T-helper 2 cell treated with Interferon-gamma antibody and Interleukin-4, amounts not matched to agents 5 μg/mL and 100 μg/mL, for 36 hours (primary cell): ENCODE data around the gene EPB41L3.
"Not testable (repeated sequence)": the region's sequence is repeated elsewhere in the genome, so short reads cannot be mapped to it uniquely, and the experiment has no call there.

Experiments
- DNase-seq: peaks from one replicate; pipeline ENCODE4 v3.0.0; 2021; ENCODE audit warnings: low spot score
- H3K27ac Mint-ChIP-seq: one replicate; pipeline ENCODE4 v1.8.0; 2021; ENCODE audit warnings: mild to moderate bottlenecking, mixed read lengths
- H3K27me3 Mint-ChIP-seq: one replicate; pipeline ENCODE4 v1.8.0; 2021; ENCODE audit warnings: low read depth, mixed read lengths
- H3K36me3 Mint-ChIP-seq: one replicate; pipeline ENCODE4 v1.8.0; 2021; ENCODE audit warnings: low read depth, mixed read lengths
- H3K4me1 Mint-ChIP-seq: one replicate; pipeline ENCODE4 v1.8.0; 2021; ENCODE audit warnings: low read depth, mixed read lengths
- H3K4me3 Mint-ChIP-seq: one replicate; pipeline ENCODE4 v1.8.0; 2022; ENCODE audit warnings: mild to moderate bottlenecking, moderate library complexity, mixed read lengths
- H3K9me3 Mint-ChIP-seq: one replicate; pipeline ENCODE4 v1.8.0; 2021; ENCODE audit warnings: mixed read lengths

EPB41L3 gene

DNA sequence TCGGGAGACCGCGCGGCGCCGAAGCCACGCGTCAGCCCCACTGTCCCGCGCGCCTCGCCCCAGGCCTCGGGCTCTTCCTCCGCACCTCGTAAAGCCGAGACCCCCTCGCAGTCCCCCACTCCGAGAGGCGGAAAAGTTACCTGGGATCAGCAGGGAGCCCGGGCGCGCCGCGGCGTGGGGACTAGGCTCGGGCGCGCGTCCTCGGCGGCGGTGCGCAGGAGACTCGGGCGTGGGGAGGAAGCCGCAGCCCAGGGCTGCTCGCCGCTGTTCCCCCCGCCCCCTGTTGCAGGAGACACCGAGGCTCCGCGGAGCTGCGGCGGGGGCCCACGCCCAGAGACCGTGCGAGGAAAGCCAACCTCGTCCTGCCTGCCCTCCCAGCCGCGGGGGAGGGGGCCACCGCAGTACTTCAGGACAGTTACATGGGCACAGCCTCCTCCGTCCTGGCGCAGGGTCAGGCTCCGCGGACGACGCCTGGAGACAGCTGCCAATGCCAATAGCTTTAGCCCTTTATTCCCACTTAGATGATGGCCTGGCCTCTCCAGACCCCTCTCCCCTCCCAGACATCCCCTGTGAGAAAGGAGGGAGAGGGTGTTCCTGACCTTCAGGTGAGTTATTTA, at the start of gene EPB41L3:
EPB41L3 (minus strand) TSS at position 225 of the 617 bp plus-strand sequence. CDS start 54,814 bp downstream, outside the sequence.
- no peaks in the 10 kb centered on the region for H3K9me3 Mint-ChIP-seq
- H3K27ac Mint-ChIP-seq, result no peak within 1 kb of the TSS

GRCh38 chr18:5588529-5588928, 44.7 kb upstream of the EPB41L3 start:
- DNase-seq, result no peak
- H3K9me3 Mint-ChIP-seq, result no peaks in the 10 kb centered on the region
- H3K4me3 Mint-ChIP-seq, result no peak overlapping the region
- H3K27me3 Mint-ChIP-seq, result peaks cover 1% of the 10 kb centered on the region
- H3K36me3 Mint-ChIP-seq, result no peaks in the 10 kb centered on the region
- H3K4me1 Mint-ChIP-seq, result no peaks in the 10 kb centered on the region
- H3K27ac Mint-ChIP-seq, result no peak overlapping the region

More for the DNA sequence above, at the start of gene EPB41L3:
- peaks cover 51% of the 10 kb centered on the region for H3K27me3 Mint-ChIP-seq
- no peak within 1 kb of the TSS for H3K4me3 Mint-ChIP-seq
- H3K4me1 Mint-ChIP-seq, result no peaks in the 10 kb centered on the region
- no peak for DNase-seq
- no peaks in the 10 kb centered on the region for H3K36me3 Mint-ChIP-seq

DNA sequence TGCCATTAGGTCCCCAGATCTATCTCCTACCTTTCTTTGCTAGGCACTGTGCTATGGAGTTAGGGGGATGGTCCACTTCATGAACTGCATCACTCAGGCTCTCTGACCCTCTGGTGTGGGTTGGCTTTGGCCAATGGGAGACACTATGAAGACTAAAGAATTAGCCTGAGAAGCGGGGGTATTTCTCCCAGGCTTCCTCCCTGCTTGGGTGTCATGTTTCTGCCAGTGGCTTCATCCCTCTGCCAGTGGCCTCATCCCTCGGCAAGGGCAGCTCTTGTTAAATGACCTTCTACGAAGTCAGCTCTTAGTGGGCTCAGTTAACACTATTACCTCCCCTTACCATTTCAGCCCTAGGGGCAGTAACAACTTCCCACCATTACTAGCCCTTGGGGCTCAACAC, 41.9 kb upstream of the EPB41L3 start:
- Mint-ChIP-seq H3K36me3 (no peaks in the 10 kb centered on the region), H3K9me3 (no peaks in the 10 kb centered on the region), H3K4me1 (no peaks in the 10 kb centered on the region), H3K4me3 (no peak overlapping the region), H3K27me3 (peaks cover 1% of the 10 kb centered on the region), H3K27ac (no peak overlapping the region)
- DNase-seq, result no peak

GRCh38 chr18:5584746-5585417, 41.1 kb upstream of the EPB41L3 start:
- Mint-ChIP-seq H3K27me3 (peaks cover 1% of the 10 kb centered on the region), H3K9me3 (no peaks in the 10 kb centered on the region), H3K4me1 (no peaks in the 10 kb centered on the region), H3K36me3 (no peaks in the 10 kb centered on the region), H3K27ac (no peak overlapping the region), H3K4me3 (no peak overlapping the region)
- no peak for DNase-seq

- Mint-ChIP-seq H3K9me3 (no peaks in the 10 kb centered on the region), H3K36me3 (no peaks in the 10 kb centered on the region), H3K27ac (no peak overlapping the region), H3K4me1 (no peaks in the 10 kb centered on the region), H3K4me3 (no peak overlapping the region), H3K27me3 (peaks cover 1% of the 10 kb centered on the region)
- no peak for DNase-seq
Observed at GRCh38 chr18:5582849-5583681, 39.3 kb upstream of the EPB41L3 start.

DNA sequence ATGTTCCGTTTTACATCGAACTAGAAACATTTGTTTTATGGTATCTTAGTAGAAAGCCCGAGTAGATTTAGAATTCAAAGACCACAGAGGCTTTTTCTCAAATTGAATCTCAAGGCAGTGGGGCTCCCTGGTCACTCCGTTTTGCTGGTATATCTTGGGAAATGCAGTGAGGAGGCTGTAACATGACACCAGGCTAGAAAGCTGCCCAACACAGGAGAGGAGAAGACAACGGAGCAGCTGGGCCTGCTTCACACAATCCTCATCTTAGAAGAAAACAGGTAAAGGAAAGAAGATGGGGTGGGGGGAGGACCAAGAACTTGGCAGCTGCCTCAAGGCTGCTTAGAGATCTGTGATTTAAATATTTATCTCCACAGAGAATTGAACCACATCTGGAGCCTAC, 38.3 kb upstream of the EPB41L3 start:
- H3K4me1 Mint-ChIP-seq, result no peaks in the 10 kb centered on the region
- H3K36me3 Mint-ChIP-seq, result no peaks in the 10 kb centered on the region
- no peaks in the 10 kb centered on the region for H3K27me3 Mint-ChIP-seq
- H3K9me3 Mint-ChIP-seq, result no peaks in the 10 kb centered on the region
- no peak overlapping the region for H3K27ac Mint-ChIP-seq
- DNase-seq, result no peak
- H3K4me3 Mint-ChIP-seq, result no peak overlapping the region

GRCh38 chr18:5574843-5575242, 31.0 kb upstream of the EPB41L3 start:
- no peak overlapping the region for H3K27ac Mint-ChIP-seq
- no peaks in the 10 kb centered on the region for H3K36me3 Mint-ChIP-seq
- H3K27me3 Mint-ChIP-seq, result no peaks in the 10 kb centered on the region
- H3K4me3 Mint-ChIP-seq, result no peak overlapping the region
- no peaks in the 10 kb centered on the region for H3K9me3 Mint-ChIP-seq
- DNase-seq, result no peak
- no peaks in the 10 kb centered on the region for H3K4me1 Mint-ChIP-seq

DNA sequence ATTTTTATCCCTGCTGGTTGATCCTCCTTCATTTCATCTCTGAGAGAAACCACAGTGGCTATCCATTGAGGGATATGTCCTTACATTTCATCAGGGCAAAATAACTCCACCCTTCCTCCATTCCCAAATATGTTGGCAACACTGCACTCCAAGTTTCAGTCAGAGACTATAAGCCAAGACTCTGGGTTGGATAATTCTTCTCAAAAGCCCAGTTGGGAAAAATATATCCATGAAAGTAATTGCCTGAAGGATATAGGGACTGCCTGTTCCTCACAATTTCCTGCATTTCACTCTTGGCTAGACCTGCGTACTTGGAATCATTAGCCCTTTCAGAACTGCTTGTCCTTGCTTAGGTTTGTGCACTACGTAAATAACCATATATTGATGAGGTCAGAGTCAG, 27.9 kb upstream of the EPB41L3 start:
- H3K9me3 Mint-ChIP-seq, result no peaks in the 10 kb centered on the region
- no peak for DNase-seq
- no peaks in the 10 kb centered on the region for H3K27me3 Mint-ChIP-seq
- no peak overlapping the region for H3K27ac Mint-ChIP-seq
- H3K36me3 Mint-ChIP-seq, result no peaks in the 10 kb centered on the region
- H3K4me3 Mint-ChIP-seq, result no peak overlapping the region
- H3K4me1 Mint-ChIP-seq, result no peaks in the 10 kb centered on the region

- H3K9me3 Mint-ChIP-seq, H3K27ac Mint-ChIP-seq, H3K4me1 Mint-ChIP-seq, H3K36me3 Mint-ChIP-seq, H3K4me3 Mint-ChIP-seq, H3K27me3 Mint-ChIP-seq, DNase-seq: not testable (repeated sequence)
Observed at GRCh38 chr18:5570613-5571012, 26.8 kb upstream of the EPB41L3 start.

DNA sequence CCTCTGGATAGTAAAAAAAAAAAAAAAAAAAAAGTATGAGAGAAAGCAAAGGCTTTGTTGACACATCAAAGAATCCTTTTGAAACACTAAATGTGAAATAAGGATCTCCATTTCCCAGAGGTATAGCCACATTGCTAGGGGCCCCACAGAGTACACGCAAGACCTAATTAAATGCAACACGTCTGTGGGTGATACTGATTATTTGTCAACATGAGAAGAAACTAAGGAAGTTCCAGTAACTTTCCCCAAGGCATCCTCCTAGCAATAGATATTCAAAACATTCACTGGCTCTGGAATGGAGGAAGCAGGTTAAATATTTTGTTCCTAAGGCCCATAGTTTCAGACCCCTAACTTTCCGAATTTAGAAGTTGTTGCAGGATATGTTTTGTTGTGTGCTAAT, 24.6 kb upstream of the EPB41L3 start:
- no peaks in the 10 kb centered on the region for H3K36me3 Mint-ChIP-seq
- H3K4me3 Mint-ChIP-seq, result no peak overlapping the region
- H3K27me3 Mint-ChIP-seq, result no peaks in the 10 kb centered on the region

GRCh38 chr18:5558851-5559250, 15.1 kb upstream of the EPB41L3 start:
- Mint-ChIP-seq H3K4me1 (no peaks in the 10 kb centered on the region), H3K27ac (no peak overlapping the region), H3K36me3 (no peaks in the 10 kb centered on the region), H3K4me3 (no peak overlapping the region), H3K27me3 (no peaks in the 10 kb centered on the region), H3K9me3 (no peaks in the 10 kb centered on the region)
- DNase-seq, result no peak

More for the DNA sequence above, 24.6 kb upstream of the EPB41L3 start:
- H3K4me1 Mint-ChIP-seq, result no peaks in the 10 kb centered on the region
- DNase-seq, result no peak
- no peaks in the 10 kb centered on the region for H3K9me3 Mint-ChIP-seq
- no peak overlapping the region for H3K27ac Mint-ChIP-seq

DNA sequence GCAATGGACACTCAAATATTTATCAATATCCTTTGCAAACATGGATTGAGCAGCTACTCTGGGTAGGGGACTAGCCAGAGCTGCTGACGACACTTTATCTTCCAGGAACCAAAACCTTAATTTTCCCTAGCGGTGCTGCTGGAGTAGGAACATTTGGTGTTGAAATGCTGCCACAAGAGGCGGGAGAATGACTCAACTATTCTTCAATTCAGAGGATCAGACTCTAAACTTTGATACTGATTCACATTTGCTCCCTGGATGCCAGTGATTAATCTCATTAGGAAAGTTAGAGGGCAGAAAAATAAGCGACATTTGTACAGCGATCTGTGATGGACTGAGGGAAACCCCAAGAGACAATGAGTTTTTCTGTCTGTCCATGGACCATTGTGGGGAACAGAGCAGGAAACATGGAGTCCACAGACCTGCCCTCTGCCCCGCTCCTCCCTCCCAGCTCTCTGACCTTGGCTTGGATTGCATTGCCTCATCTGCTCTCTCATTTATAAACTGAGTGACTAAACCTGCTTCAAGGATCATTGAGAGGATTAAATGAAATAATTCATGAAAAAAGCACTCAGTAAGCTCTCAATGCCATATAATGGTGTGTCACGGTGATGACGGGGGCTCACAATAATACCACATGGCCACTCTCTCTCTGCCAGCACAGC, 12.6 kb upstream of the EPB41L3 start:
- no peak overlapping the region for H3K4me3 Mint-ChIP-seq
- DNase-seq, result no peak
- no peaks in the 10 kb centered on the region for H3K27me3 Mint-ChIP-seq
- no peaks in the 10 kb centered on the region for H3K36me3 Mint-ChIP-seq
- H3K27ac Mint-ChIP-seq, result no peak overlapping the region
- H3K4me1 Mint-ChIP-seq, result no peaks in the 10 kb centered on the region
- H3K9me3 Mint-ChIP-seq, result no peaks in the 10 kb centered on the region

DNA sequence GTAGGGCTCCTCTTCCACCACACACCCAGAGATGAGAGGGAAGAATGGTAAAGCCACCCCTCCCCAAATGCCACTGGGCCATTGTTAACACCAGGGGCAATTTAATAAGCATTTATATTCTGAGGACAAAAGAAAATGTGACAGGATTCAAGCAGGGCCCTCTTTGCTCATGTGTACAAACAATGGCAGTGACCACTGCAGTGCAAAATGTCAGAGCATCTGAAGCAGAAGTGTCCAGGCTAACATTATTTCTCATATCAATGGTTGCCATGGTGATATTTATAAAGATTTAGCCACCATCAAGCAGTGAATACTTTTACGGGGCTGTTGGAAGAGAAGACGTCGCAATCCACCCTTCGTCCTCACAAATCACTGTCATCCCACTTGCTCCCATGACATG, 10.8 kb upstream of the EPB41L3 start:
- Mint-ChIP-seq H3K9me3 (no peaks in the 10 kb centered on the region), H3K36me3 (no peaks in the 10 kb centered on the region), H3K4me1 (no peaks in the 10 kb centered on the region), H3K27ac (no peak overlapping the region), H3K4me3 (no peak overlapping the region), H3K27me3 (peaks cover 2% of the 10 kb centered on the region)
- no peak for DNase-seq

DNA sequence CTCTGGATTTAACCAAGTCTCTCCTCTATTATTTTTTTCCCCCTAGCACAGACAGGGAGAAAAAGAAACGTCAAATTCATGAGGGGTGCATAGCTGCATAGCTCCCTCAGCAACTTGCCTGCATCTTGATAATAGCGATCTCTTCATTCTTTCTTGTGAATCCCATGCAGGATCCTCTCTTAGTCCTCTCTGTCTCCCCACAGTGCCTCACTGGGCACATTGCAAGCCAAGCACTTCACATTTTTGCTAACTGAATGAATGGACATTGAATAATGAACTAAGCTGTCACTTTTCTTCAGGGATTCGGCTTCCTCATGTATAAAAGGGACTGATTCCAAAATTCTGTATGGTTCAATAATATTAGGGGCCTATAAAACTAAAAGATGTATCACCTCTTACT, 2.9 kb upstream of the EPB41L3 start:
- Mint-ChIP-seq H3K4me1 (no peaks in the 10 kb centered on the region), H3K4me3 (no peak overlapping the region), H3K9me3 (no peaks in the 10 kb centered on the region), H3K27me3 (peaks cover 41% of the 10 kb centered on the region), H3K36me3 (no peaks in the 10 kb centered on the region), H3K27ac (no peak overlapping the region)
- DNase-seq, result no peak
